Hepatocyte (in vitro differentiated cells): ENCODE data around the gene C10orf143. TPM values are rescaled to one million over a fixed set of nuclear protein-coding genes. Genes with fewer than 3 reads are reported as not detected.
A peak's percentile ranks its signal among the peaks of the same experiment; 100 is the strongest.

ENCODE experiments used
- DNase-seq: peaks from one replicate; pipeline ENCODE4 v3.0.0-alpha.2; 2016; ENCODE audit warnings: low spot score
- H2AFZ ChIP-seq: fragments of 200-600 bp; sonication (generic); 2 replicates; pipeline ENCODE4 v1.6.0; 2016; ENCODE audit warnings: antibody characterized with exemption, mild to moderate bottlenecking
- H3K27ac ChIP-seq: fragments of 200-600 bp; sonication (generic); 2 replicates; pipeline ENCODE4 v1.5.1; 2016; ENCODE audit warnings: mild to moderate bottlenecking
- H3K27me3 ChIP-seq: fragments of 200-600 bp; sonication (generic); 2 replicates; pipeline ENCODE4 v1.6.1; 2016
- H3K36me3 ChIP-seq: fragments of 200-600 bp; sonication (generic); replicated peaks from 2 replicates; pipeline ENCODE4 v1.5.1; 2016; ENCODE audit warnings: low read depth; ENCODE audit not compliant: insufficient read depth
- H3K4me1 ChIP-seq: fragments of 200-600 bp; sonication (generic); 2 replicates; pipeline ENCODE4 v1.5.1; 2016; ENCODE audit warnings: mild to moderate bottlenecking, moderate library complexity; ENCODE audit not compliant: insufficient read depth
- H3K4me2 ChIP-seq: fragments of 200-600 bp; sonication (generic); 2 replicates; pipeline ENCODE4 v1.6.0; 2016
- H3K4me3 ChIP-seq: fragments of 200-600 bp; sonication (generic); 2 replicates; pipeline ENCODE4 v1.5.1; 2016; ENCODE audit warnings: mild to moderate bottlenecking
- H3K79me2 ChIP-seq: fragments of 200-600 bp; sonication (generic); 2 replicates; pipeline ENCODE4 v1.6.0; 2017; ENCODE audit warnings: mild to moderate bottlenecking
- H3K9me2 ChIP-seq: fragments of 200-600 bp; sonication (generic); replicated peaks from 2 replicates; pipeline ENCODE4 v1.6.0; 2017; ENCODE audit warnings: mild to moderate bottlenecking; ENCODE audit not compliant: insufficient read depth
- H3K9me3 ChIP-seq: fragments of 200-600 bp; sonication (generic); 2 replicates; pipeline ENCODE4 v1.5.1; 2016; ENCODE audit warnings: low read depth, mild to moderate bottlenecking
- H4K20me1 ChIP-seq: fragments of 200-600 bp; sonication (generic); 2 replicates; pipeline ENCODE4 v1.6.0; 2016; ENCODE audit warnings: mild to moderate bottlenecking; ENCODE audit not compliant: insufficient read depth, poor library complexity, severe bottlenecking
- CTCF ChIP-seq: fragments of 200-600 bp; sonication (generic); IDR thresholded peaks from 2 replicates; pipeline ENCODE4 v1.5.1; 2016; ENCODE audit warnings: antibody characterized with exemption, mild to moderate bottlenecking; ENCODE audit not compliant: poor library complexity
- EZH2 ChIP-seq: fragments of 200-600 bp; sonication (generic); IDR thresholded peaks from 2 replicates; pipeline ENCODE4 v1.6.1; 2016; ENCODE audit warnings: antibody characterized with exemption, mild to moderate bottlenecking, borderline replicate concordance
- EZH2phosphoT487 ChIP-seq: fragments of 200-600 bp; sonication (generic); IDR thresholded peaks from one replicate; pipeline ENCODE4 v1.6.1; 2018; ENCODE audit warnings: antibody characterized with exemption, mild to moderate bottlenecking, low read depth, moderate library complexity; ENCODE audit not compliant: unreplicated experiment, severe bottlenecking
- WGBS: methylation state at CpG from one replicate; pipeline ENCODE4 v1.1.6; 2016; ENCODE audit warnings: low lambda C conversion rate; ENCODE audit errors: missing lambda C conversion rate; 5-methylcytosine and 5-hydroxymethylcytosine counted together
- polyA plus RNA-seq: library from polyadenylated mRNA; unstranded; fragments of >200 nt; fragmentation: Nextera tagmentation; extraction: Ambion mirVana; gene quantifications from 2 replicates; pipeline ENCODE4 v1.2.1, GENCODE V29; 2016
- total RNA-seq: library from RNA; depleted of rRNA; stranded (reverse); fragments of >200 nt; gene quantifications from 2 replicates; pipeline ENCODE4 v1.2.3, GENCODE V29; 2014

Gene C10orf143
- total and polyA plus RNA-seq, 2 experiments from 2014 or later = 0.50 to 3.0 TPM

GRCh38 chr10:130014263-130015074, 96.2 kb downstream of the C10orf143 start:
- Histone ChIP-seq H3K27me3 (no peaks in the 10 kb centered on the region), H3K36me3 (no peaks in the 10 kb centered on the region), H3K4me1 (no peaks in the 10 kb centered on the region), H2AFZ (no peak overlapping the region), H3K9me3 (no peaks in the 10 kb centered on the region), H3K4me3 (no peak overlapping the region), H4K20me1 (no peaks in the 10 kb centered on the region), H3K4me2 (no peak overlapping the region), H3K27ac (no peak overlapping the region), H3K9me2 (no peaks in the 10 kb centered on the region), H3K79me2 (no peaks in the 10 kb centered on the region)
- WGBS = 84% methylated on average over 32 of the region's 35 CpGs
- peak; percentile 5 for DNase-seq
- no peak for TF ChIP-seq CTCF
- TF ChIP-seq EZH2phosphoT487 = no peak
- TF ChIP-seq EZH2 = no peak

Other genes starting within 250 kb of the C10orf143 start
- gene EBF3, start 146.6 kb downstream of the C10orf143 start, total RNA-seq = 0.40 and 0.77 TPM in 2 replicates
- gene EBF3, start 146.6 kb downstream of the C10orf143 start, polyA plus RNA-seq = 0.15 and 0.22 TPM in 2 replicates
- gene GLRX3, start 25.6 kb upstream of the C10orf143 start, total RNA-seq = 86.5 and 100 TPM in 2 replicates
- gene GLRX3, start 25.6 kb upstream of the C10orf143 start, polyA plus RNA-seq = 90.6 and 95.5 TPM in 2 replicates